Loucy (cell line): ENCODE data around the gene IGSF22.

Source experiments
- H2AFZ ChIP-seq: fragments of 200-600 bp; sonication (generic); 2 replicates; pipeline ENCODE4 v1.6.0; 2016; ENCODE audit warnings: antibody characterized with exemption, mild to moderate bottlenecking, low read length, moderate library complexity
- H3F3A ChIP-seq: fragments of 200-600 bp; 2 replicates; pipeline ENCODE4 v1.6.0; 2016; ENCODE audit warnings: antibody characterized with exemption, low read depth, mild to moderate bottlenecking
- H3K27me3 ChIP-seq: fragments of 200-600 bp; sonication (generic); 2 replicates; pipeline ENCODE4 v1.6.1; 2014; ENCODE audit warnings: low read length, mild to moderate bottlenecking; ENCODE audit not compliant: insufficient read depth, poor library complexity, severe bottlenecking
- H3K36me3 ChIP-seq: fragments of 200-600 bp; sonication (generic); 2 replicates; pipeline ENCODE4 v1.6.1; 2016; ENCODE audit warnings: low read length; ENCODE audit not compliant: insufficient read depth
- H3K4me1 ChIP-seq: fragments of 200-600 bp; sonication (generic); 2 replicates; pipeline ENCODE4 v1.5.1; 2014; ENCODE audit warnings: low read length, mild to moderate bottlenecking; ENCODE audit not compliant: insufficient read depth, poor library complexity, severe bottlenecking
- H3K4me2 ChIP-seq: fragments of 200-600 bp; sonication (generic); 2 replicates; pipeline ENCODE4 v1.6.0; 2014; ENCODE audit warnings: antibody characterized with exemption, low read length, low read depth, mild to moderate bottlenecking; ENCODE audit not compliant: poor library complexity, severe bottlenecking
- H3K4me3 ChIP-seq: fragments of 200-600 bp; sonication (generic); 2 replicates; pipeline ENCODE4 v1.5.1; 2014; ENCODE audit warnings: low read length, mild to moderate bottlenecking, mixed read lengths; ENCODE audit not compliant: poor library complexity, severe bottlenecking
- H3K79me2 ChIP-seq: fragments of 200-600 bp; sonication (generic); 2 replicates; pipeline ENCODE4 v1.6.1; 2014; ENCODE audit warnings: low read length; ENCODE audit not compliant: insufficient read depth
- H3K9ac ChIP-seq: fragments of 200-600 bp; sonication (generic); 2 replicates; pipeline ENCODE4 v1.6.0; 2014; ENCODE audit warnings: mild to moderate bottlenecking, low read depth, low read length, moderate library complexity; ENCODE audit not compliant: poor library complexity, severe bottlenecking
- H3K9me2 ChIP-seq: fragments of 200-600 bp; sonication (generic); replicated peaks from 2 replicates; pipeline ENCODE4 v1.6.1; 2016; ENCODE audit warnings: low read depth, low read length, mixed read lengths
- H3K9me3 ChIP-seq: fragments of 200-600 bp; sonication (generic); 2 replicates; pipeline ENCODE4 v1.6.1; 2014; ENCODE audit warnings: mild to moderate bottlenecking, antibody characterized with exemption, low read length, low read depth; ENCODE audit not compliant: insufficient read depth
- H4K20me1 ChIP-seq: fragments of 200-600 bp; sonication (generic); 2 replicates; pipeline ENCODE4 v1.6.0; 2014; ENCODE audit warnings: antibody characterized with exemption, low read length, mild to moderate bottlenecking; ENCODE audit not compliant: insufficient read depth, poor library complexity, severe bottlenecking
- CTCF ChIP-seq: fragments of 200-600 bp; sonication (generic); conservative IDR thresholded peaks from 2 replicates; pipeline ENCODE4 v1.5.1; 2014; ENCODE audit warnings: mild to moderate bottlenecking, antibody characterized with exemption, low read length
- EZH2phosphoT487 ChIP-seq: fragments of 200-600 bp; IDR thresholded peaks from 2 replicates; pipeline ENCODE4 v1.6.1; 2018; ENCODE audit warnings: antibody characterized with exemption, mild to moderate bottlenecking, moderate library complexity, borderline replicate concordance

The IGSF22 gene

GRCh38 chr11:18720091-18720807 is 5.7 kb downstream of the IGSF22 start:
- Histone ChIP-seq H3K4me1 (peaks cover 8% of the 10 kb centered on the region), H3K79me2 (no peaks in the 10 kb centered on the region), H3K27me3 (peaks cover 28% of the 10 kb centered on the region), H2AFZ (no peak overlapping the region), H3F3A (no peaks in the 10 kb centered on the region), H3K9me2 (no peaks in the 10 kb centered on the region), H3K9ac (no peak overlapping the region), H3K9me3 (no peaks in the 10 kb centered on the region), H4K20me1 (no peaks in the 10 kb centered on the region), H3K4me3 (no peak overlapping the region), H3K36me3 (no peaks in the 10 kb centered on the region), H3K4me2 (no peak overlapping the region)
- no peak for TF ChIP-seq EZH2phosphoT487
- TF ChIP-seq CTCF, result no peak

- Histone ChIP-seq H3K9ac (no peak overlapping the region), H3K36me3 (no peaks in the 10 kb centered on the region), H3K9me2 (no peaks in the 10 kb centered on the region), H4K20me1 (no peaks in the 10 kb centered on the region), H3K4me1 (no peaks in the 10 kb centered on the region), H2AFZ (no peak overlapping the region), H3K9me3 (no peaks in the 10 kb centered on the region), H3K4me3 (no peak overlapping the region), H3F3A (no peaks in the 10 kb centered on the region), H3K27me3 (peaks cover 13% of the 10 kb centered on the region), H3K79me2 (no peaks in the 10 kb centered on the region), H3K4me2 (no peak overlapping the region)
- TF ChIP-seq CTCF (no peak), EZH2phosphoT487 (no peak)
Observed at GRCh38 chr11:18715476-18715875, 10.5 kb downstream of the IGSF22 start.

GRCh38 chr11:18714443-18714780 is 11.6 kb downstream of the IGSF22 start:
- TF ChIP-seq CTCF, result no peak
- TF ChIP-seq EZH2phosphoT487, result no peak
- no peaks in the 10 kb centered on the region for H3K79me2 ChIP-seq
- no peak overlapping the region for H3K9ac ChIP-seq
- no peaks in the 10 kb centered on the region for H4K20me1 ChIP-seq
- H2AFZ ChIP-seq, result no peak overlapping the region
- no peak overlapping the region for H3K4me2 ChIP-seq
- H3K4me1 ChIP-seq, result no peaks in the 10 kb centered on the region
- H3K9me2 ChIP-seq, result no peaks in the 10 kb centered on the region
- H3K4me3 ChIP-seq, result no peak overlapping the region
- H3K9me3 ChIP-seq, result no peaks in the 10 kb centered on the region
- H3F3A ChIP-seq, result no peaks in the 10 kb centered on the region
- H3K36me3 ChIP-seq, result no peaks in the 10 kb centered on the region
- H3K27me3 ChIP-seq, result peaks cover 12% of the 10 kb centered on the region
